Inflammatory macrophage treated with lipopolysaccharide for 1 hour (primary cell): ENCODE data around the gene ZNF19.
"Not testable (repeated sequence)": the region's sequence is repeated elsewhere in the genome, so short reads cannot be mapped to it uniquely, and the experiment has no call there.

Experiments used
- DNase-seq, 2 donors: peaks; one replicate each; pipeline ENCODE4 v3.0.0-alpha.2; 2020 to 2022

The ZNF19 gene

DNA sequence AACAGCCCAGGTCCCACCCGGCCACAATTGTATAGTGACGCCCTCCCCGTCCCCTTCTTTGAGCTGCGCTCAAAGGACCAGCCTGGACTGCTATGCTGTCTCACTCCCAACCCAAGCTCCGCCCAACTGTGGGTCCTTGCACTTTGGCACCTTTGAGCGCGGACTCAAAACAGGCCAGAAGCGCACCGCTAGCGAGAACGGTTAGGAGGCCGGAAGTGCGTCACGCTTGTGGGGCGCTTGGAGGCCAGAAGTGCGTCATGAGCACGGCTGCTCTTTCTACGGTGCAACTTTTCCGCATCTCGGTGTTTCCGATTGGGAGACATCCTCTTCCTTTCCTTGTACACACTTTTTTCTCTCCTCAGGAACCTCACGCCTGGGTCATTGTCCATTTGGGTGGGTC, at the start of gene ZNF19:
ZNF19 (minus strand) TSS at position 203 of the 400 bp plus-strand sequence. CDS start 7,210 bp downstream, outside the sequence.
- DNase-seq = no peak

DNA sequence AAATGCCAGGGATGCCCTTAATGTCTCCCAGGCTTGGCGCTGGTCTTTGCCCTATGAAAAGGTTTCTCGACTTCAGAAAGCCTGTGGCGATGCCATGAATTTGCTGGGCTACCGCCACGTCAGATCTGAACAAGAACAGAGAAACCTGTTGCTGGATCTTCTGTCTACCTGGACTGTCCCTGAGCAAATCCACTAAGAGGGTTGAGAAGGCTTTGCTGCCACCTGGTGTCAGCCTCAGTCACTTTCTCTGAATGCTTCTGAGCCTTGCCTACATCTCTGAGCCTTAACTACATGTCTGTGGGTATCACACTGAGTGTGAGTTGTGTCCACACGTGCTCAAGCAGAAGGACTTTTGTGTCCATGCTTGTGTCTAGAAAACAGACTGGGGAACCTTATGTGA, 48.5 kb upstream of the ZNF19 start:
- DNase-seq = peak; percentile 25 to 41

GRCh38 chr16:71536752-71537499, 47.8 kb upstream of the ZNF19 start:
- DNase-seq = no peak

- peak in 1 of 2 donors; percentile 51 for DNase-seq
Observed at GRCh38 chr16:71532366-71532765, 43.2 kb upstream of the ZNF19 start.

DNA sequence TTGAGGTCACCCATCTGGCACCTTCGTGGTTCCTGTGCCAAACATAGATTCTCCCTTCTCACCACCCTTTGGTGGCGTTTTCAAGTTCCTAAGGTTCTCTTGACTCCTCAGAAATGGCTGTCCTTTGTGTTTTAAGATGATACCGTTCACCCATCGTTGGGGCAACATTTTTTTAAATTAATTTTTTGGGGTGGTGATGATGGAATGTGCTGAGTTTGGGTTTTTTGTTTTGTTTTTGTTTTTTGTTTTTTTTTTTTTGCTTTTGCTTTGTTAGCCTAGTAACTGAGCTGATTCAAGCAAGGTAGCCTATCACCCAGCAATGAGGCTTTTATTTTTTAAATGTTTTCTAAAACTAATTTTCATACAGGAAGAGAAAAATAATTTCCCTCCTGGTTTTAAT, 39.7 kb upstream of the ZNF19 start:
- DNase-seq = no peak

- DNase-seq = no peak
Observed at GRCh38 chr16:71528257-71528656, 39.1 kb upstream of the ZNF19 start.

DNA sequence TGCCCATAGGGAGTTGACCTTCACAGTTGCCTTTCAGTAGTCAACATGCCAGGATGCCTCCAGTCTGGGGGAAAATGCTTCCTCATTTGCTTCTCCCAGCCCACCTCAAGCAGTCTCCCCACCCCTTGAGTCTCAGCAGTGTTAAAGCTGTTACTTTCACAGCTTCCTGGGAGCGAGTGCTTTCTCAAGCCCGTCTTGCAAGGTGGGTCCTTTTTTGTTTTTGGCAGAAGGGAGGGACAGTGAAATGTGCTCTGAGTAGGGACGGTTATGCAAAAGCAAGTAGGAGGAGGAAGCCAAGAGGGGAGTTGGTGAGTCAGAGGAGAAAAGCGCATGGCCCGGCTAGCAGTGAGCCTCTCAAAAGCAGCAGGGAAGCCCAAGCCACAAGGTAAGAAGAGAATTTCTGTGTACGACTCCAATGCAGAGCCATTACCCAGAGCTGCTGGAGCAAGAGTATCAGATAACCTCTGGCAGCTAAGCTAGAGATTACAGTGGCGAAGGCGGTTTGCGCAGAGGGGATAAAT, 37.0 kb upstream of the ZNF19 start, which contains the start of gene CHST4:
CHST4 (plus strand) TSS at position 316 of the 521 bp plus-strand sequence. CDS start 10,252 bp downstream, outside the sequence.
- DNase-seq = peak; percentile 26 to 39

DNA sequence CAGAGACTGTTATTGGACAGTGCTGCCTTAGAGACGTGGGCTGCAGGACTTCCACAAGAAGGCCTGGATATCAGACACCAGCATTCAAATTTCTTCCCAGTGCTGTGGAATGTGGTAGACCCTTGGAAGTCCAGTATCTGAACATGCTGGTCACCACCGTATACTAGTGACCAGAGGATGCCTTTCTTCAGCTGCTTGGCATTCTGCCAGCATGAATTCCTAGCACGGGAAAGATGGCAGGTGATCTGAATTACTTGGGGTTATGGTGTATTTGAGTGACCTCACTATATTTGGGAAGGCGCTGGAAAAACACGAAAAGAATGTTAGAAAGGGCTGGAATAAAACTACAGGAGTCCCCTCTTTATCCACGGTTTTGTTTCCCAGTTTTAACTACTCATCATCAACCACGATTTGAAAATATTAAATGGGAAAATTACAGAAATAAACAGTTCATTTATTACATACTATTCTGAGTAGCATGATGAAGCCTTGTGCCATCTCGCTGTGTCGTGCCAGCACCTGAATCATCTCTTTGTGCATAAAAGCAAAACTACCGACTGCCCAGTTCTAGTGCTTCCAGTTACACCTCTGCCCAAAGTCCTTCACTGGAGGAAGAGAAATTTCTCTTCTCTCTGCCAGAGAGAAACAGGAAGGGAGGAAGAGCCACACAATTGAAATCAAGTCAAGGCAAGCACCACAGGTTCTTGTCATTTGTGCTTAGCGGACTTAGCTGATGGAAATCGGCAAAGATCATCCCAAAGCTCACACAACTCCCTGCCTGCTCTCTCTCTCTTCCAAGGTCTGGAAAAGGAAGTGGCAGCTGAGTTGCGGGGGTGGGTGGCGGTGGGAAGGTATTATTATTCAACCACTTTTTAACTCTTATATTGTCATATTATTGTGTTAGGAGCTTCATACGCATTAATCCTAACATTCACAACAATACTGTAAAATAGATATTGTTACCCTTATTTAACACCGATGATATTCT, 35.7 kb upstream of the ZNF19 start:
- no peak for DNase-seq

- no peak for DNase-seq
Observed at GRCh38 chr16:71520550-71520949, 31.4 kb upstream of the ZNF19 start.

DNA sequence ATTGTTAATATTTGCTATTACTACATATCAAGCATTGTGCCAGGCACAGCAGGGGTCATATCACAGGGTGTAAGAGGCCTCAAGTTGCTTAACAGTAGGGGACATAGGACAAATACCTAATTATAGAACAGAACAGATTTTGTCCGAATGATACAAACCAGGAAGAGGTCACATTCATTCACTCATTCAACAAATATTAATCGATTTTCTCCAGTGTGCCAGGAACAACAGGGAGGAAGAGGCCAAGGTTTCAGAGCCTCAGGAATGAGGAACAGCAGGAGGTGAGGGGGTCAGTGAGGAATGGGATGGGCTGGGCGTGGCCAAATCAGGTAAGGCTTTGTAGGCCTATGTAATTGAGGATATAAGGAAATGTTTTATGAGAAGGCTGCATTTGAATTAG, 25.9 kb upstream of the ZNF19 start:
- DNase-seq = no peak

DNA sequence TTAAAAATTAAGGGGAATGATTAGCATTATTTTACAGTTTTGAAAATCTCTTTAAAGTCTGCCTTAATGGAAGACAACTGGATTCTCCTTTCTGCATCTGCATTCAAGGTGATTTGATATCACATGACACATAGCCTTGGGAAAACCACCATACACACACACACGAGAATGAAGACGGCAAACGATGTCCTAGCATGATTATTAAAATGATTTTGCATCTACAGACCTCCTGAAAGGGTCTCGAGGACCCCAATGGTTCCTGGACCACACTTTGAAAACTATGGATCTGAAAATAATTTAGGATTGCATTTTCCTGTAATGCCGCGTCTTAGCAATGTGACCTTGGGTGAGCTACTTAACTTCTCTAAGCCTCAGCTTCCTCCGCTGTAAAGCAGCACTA, 25.4 kb upstream of the ZNF19 start:
- no peak for DNase-seq

- DNase-seq = no peak
Observed at GRCh38 chr16:71513302-71513701, 24.2 kb upstream of the ZNF19 start.

- no peak for DNase-seq
Observed at GRCh38 chr16:71507061-71507460, 17.9 kb upstream of the ZNF19 start.

GRCh38 chr16:71504901-71505300, 15.8 kb upstream of the ZNF19 start:
- DNase-seq = no peak

DNA sequence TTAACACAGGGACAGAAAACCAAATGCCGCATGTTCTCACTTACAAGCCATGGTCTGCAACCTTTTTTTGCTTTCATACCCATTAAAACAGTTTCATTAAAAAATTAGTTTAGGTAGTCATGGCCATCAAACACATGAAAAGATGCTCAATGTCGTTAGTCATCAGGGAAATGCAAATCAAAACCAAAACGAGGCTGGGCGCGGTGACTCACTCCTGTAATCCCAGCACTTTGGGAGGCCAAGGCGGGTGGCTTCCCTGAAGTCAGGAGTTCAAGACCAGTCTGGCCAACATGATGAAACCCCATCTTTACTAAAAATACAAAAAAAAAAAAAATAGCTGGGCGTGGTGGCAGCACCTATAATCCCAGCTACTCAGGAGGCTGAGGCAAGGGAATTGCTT, 14.9 kb upstream of the ZNF19 start:
- DNase-seq = not testable (repeated sequence)

- DNase-seq = no peak
Observed at GRCh38 chr16:71501547-71501946, 12.4 kb upstream of the ZNF19 start.

DNA sequence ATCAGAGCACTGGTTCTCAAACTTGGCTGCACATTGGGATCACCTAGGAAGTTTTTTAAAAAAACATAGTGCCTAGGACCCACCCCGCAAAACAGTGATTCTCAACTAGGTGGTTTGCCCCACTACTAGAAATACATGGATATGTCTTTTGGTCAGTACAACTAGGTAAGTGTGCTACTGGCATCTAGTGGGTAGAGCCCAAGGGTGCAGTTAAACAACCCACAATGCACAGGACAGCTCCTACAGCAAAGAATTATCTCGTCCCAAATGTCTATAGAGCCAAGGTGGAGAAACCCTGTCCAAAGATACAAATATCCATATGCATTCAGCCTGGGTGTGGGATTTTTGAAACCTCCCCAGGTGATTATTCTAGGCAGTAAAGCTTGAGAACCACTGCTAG, 11.8 kb upstream of the ZNF19 start:
- DNase-seq = no peak

GRCh38 chr16:71499775-71500364, 10.7 kb upstream of the ZNF19 start:
- DNase-seq = peak; percentile 25 to 77

GRCh38 chr16:71498031-71498430, 8.9 kb upstream of the ZNF19 start:
- no peak for DNase-seq

GRCh38 chr16:71493213-71493612, 4.1 kb upstream of the ZNF19 start:
- no peak for DNase-seq

- DNase-seq = no peak
Observed at GRCh38 chr16:71492786-71493185, 3.7 kb upstream of the ZNF19 start.

- DNase-seq = no peak
Observed at GRCh38 chr16:71491054-71491453, 1.9 kb upstream of the ZNF19 start.

DNA sequence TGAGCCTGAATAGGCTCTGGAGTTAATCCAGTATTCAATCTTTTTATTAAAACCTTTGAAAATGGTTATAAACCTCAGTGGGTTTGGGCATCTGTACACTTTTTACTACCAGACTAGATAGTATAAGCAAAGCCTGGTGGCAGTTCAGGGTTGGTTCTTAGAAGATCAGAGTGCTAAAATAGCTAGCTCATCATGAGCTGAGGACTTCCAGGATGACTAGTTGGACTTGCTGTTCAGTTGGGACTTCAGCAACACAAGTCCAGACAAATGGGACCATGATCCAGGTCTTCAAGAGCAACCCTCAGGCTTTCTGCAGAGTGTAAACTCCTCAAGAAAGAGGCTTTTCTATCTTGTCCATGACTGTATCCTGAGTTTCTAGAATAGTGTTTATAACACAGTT, 1.2 kb upstream of the ZNF19 start:
- DNase-seq = no peak
